ENCODE measurements around the gene PRKCA.
"Not testable (repeated sequence)": the region's sequence is repeated elsewhere in the genome, so short reads cannot be mapped to it uniquely, and the experiment has no call there.

Gene PRKCA

DNA sequence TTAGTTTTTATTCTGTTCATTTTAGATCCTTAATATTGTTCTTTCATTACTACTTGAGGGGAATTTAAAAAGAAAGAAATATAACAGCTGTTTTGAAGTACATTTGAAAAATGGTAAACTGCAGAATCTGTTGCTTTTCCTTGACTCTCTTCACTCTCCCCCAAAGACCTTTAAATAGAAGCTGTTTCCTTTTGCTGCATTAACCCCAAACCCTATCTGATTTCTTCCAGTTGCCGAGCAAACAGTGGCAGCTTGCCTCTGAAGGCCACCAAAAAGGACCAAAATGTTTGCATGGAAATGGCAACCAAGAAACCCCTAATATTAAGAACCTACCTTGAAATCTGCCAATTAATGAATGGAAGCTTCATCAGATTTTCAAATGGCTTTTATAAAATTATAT lies 37.1 kb downstream of the PRKCA start:
- Histone ChIP-seq H3K9me3 (ENCODE audit: control insufficient read depth, low read length) (no peaks in the 10 kb centered on the region), H3K27ac (ENCODE audit: insufficient read depth, low read length, poor library complexity, severe bottlenecking) (no peak overlapping the region), H3K4me3 (ENCODE audit: insufficient read depth, low read depth, low read length, poor library complexity, severe bottlenecking) (no peak overlapping the region), H3K36me3 (ENCODE audit: control insufficient read depth, insufficient read depth, low read length) (no peaks in the 10 kb centered on the region), H3K4me1 (ENCODE audit: control insufficient read depth, insufficient read depth, low read length, poor library complexity, severe bottlenecking) (peaks cover 9% of the 10 kb centered on the region), H3K27me3 (replicated peaks; ENCODE audit: control insufficient read depth, insufficient read depth, low read length, poor library complexity, severe bottlenecking) (no peaks in the 10 kb centered on the region)
- DNase-seq, result no peak

DNA sequence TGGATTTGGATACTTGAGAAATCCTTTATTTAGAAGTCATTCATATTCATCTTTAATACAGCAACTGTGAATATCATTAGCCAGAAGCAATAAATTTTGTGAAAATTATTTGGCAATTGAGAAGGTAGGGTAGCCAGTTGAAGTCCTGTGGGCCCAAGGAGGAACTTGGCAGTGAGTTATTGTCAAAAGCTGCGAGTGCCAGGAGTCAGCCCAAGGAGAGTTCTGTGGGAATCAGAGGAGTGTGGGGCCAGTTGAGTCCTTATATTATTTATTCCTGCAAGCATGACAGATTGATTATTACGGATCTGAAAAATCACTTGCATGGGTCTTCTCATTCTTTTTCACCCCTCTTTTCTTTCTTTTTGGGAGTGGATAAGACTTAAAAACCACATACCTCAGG lies 38.3 kb downstream of the PRKCA start:
- no peaks in the 10 kb centered on the region for H3K36me3 ChIP-seq (ENCODE audit: control insufficient read depth, insufficient read depth, low read length)
- H3K27me3 ChIP-seq (replicated peaks; ENCODE audit: control insufficient read depth, insufficient read depth, low read length, poor library complexity, severe bottlenecking), result no peaks in the 10 kb centered on the region
- DNase-seq, result no peak
- peaks cover 9% of the 10 kb centered on the region for H3K4me1 ChIP-seq (ENCODE audit: control insufficient read depth, insufficient read depth, low read length, poor library complexity, severe bottlenecking)
- no peak overlapping the region for H3K27ac ChIP-seq (ENCODE audit: insufficient read depth, low read length, poor library complexity, severe bottlenecking)
- no peak overlapping the region for H3K4me3 ChIP-seq (ENCODE audit: insufficient read depth, low read depth, low read length, poor library complexity, severe bottlenecking)
- H3K9me3 ChIP-seq (ENCODE audit: control insufficient read depth, low read length), result no peaks in the 10 kb centered on the region

DNA sequence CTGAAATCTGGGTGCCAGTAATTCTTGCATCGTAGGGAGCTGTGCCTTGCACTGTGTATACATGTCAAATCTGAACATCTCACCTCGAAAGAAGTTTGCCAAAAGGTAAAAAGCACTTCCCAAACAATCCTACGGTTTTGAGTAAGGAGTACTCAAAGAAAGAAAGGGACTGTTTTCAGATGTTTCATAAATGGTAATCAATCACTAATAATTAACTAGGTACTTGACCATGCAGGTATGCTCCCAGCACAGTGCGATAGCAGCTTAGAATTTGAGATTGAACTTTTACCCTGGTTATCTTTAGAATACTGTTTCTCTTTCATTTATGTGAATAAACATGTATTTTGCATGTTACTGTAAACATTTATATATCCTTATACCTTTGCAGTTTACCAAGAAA lies 39.0 kb downstream of the PRKCA start:
- H3K27me3 ChIP-seq (replicated peaks; ENCODE audit: control insufficient read depth, insufficient read depth, low read length, poor library complexity, severe bottlenecking), result no peaks in the 10 kb centered on the region
- no peak overlapping the region for H3K27ac ChIP-seq (ENCODE audit: insufficient read depth, low read length, poor library complexity, severe bottlenecking)
- no peak for DNase-seq
- no peaks in the 10 kb centered on the region for H3K9me3 ChIP-seq (ENCODE audit: control insufficient read depth, low read length)
- no peak overlapping the region for H3K4me3 ChIP-seq (ENCODE audit: insufficient read depth, low read depth, low read length, poor library complexity, severe bottlenecking)
- no peaks in the 10 kb centered on the region for H3K36me3 ChIP-seq (ENCODE audit: control insufficient read depth, insufficient read depth, low read length)
- H3K4me1 ChIP-seq (ENCODE audit: control insufficient read depth, insufficient read depth, low read length, poor library complexity, severe bottlenecking), result peaks cover 9% of the 10 kb centered on the region

DNA sequence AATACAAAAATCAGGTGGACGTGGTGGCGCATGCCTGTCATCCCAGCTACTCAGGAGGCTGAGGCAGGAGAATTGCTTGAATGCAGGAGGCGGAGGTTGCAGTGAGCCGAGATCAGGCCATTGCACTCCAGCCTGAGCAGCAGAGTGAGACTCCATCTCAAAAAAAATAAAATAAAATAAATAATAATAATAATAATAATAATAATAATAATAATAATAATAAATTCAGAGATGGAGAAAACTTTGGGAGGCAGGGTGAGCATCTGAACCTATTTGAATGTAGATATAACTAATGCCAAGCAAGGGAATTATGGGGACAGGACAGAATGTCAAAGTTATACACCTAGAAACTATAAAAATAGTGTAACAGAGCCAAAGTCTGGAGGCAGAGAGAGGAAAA lies 39.9 kb downstream of the PRKCA start:
- H3K9me3 ChIP-seq (ENCODE audit: control insufficient read depth, low read length); DNase-seq; H3K27me3 ChIP-seq (replicated peaks; ENCODE audit: control insufficient read depth, insufficient read depth, low read length, poor library complexity, severe bottlenecking); H3K4me1 ChIP-seq (ENCODE audit: control insufficient read depth, insufficient read depth, low read length, poor library complexity, severe bottlenecking); H3K36me3 ChIP-seq (ENCODE audit: control insufficient read depth, insufficient read depth, low read length); H3K4me3 ChIP-seq (ENCODE audit: insufficient read depth, low read depth, low read length, poor library complexity, severe bottlenecking); H3K27ac ChIP-seq (ENCODE audit: insufficient read depth, low read length, poor library complexity, severe bottlenecking): not testable (repeated sequence)

DNA sequence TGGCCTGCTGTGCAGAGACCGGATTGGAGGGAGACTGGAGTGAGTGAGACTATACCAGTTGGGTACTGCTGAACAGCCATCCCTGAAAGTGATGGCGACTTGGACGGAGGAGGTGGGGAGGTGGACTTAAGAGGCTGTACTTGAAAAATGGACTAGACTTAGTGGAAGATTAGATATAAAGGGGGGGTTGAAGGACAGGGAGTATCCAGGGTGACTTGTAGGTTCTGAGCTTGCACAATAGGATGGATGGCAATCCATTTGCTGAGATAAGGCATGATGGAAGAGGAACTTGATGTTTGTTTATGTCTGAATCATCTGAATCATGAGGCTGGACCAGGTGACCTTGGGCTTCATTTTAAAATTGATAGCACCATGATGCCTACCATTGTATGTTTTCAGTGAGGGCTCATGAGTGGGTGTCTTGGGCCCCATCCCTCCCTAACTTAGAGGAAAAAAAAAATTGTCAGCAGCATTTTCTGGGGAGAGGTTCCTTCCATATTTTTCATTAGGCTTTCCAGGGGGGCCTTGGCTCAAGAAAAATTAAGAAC lies 41.2 kb downstream of the PRKCA start:
- H3K27ac ChIP-seq (ENCODE audit: insufficient read depth, low read length, poor library complexity, severe bottlenecking), result no peak overlapping the region
- H3K4me3 ChIP-seq (ENCODE audit: insufficient read depth, low read depth, low read length, poor library complexity, severe bottlenecking), result no peak overlapping the region
- no peaks in the 10 kb centered on the region for H3K27me3 ChIP-seq (replicated peaks; ENCODE audit: control insufficient read depth, insufficient read depth, low read length, poor library complexity, severe bottlenecking)
- no peaks in the 10 kb centered on the region for H3K9me3 ChIP-seq (ENCODE audit: control insufficient read depth, low read length)
- peaks cover 7% of the 10 kb centered on the region for H3K4me1 ChIP-seq (ENCODE audit: control insufficient read depth, insufficient read depth, low read length, poor library complexity, severe bottlenecking)
- H3K36me3 ChIP-seq (ENCODE audit: control insufficient read depth, insufficient read depth, low read length), result no peaks in the 10 kb centered on the region
- DNase-seq, result no peak

DNA sequence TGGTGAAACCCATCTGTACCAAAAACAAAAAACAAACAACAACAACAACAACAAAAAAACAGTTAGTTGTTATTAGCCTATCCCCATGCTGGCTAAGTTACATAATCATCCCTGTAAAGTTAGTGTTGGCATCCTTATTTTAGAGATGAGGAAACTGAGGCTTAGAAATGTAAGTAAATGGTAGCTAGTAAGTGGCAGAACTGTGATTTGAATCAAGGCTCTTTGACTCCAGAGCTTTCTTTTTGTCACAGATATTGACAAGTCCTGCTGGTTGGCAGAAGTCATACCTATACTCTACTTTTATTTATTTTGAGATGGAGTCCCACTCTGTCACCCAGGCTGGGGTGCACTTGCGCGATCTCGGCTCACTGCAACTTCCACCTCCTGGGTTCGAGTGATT lies 42.1 kb downstream of the PRKCA start:
- H3K27me3 ChIP-seq (replicated peaks; ENCODE audit: control insufficient read depth, insufficient read depth, low read length, poor library complexity, severe bottlenecking), result no peaks in the 10 kb centered on the region
- no peaks in the 10 kb centered on the region for H3K36me3 ChIP-seq (ENCODE audit: control insufficient read depth, insufficient read depth, low read length)
- DNase-seq, result no peak
- no peak overlapping the region for H3K27ac ChIP-seq (ENCODE audit: insufficient read depth, low read length, poor library complexity, severe bottlenecking)
- no peak overlapping the region for H3K4me3 ChIP-seq (ENCODE audit: insufficient read depth, low read depth, low read length, poor library complexity, severe bottlenecking)
- H3K9me3 ChIP-seq (ENCODE audit: control insufficient read depth, low read length), result no peaks in the 10 kb centered on the region
- H3K4me1 ChIP-seq (ENCODE audit: control insufficient read depth, insufficient read depth, low read length, poor library complexity, severe bottlenecking), result no peaks in the 10 kb centered on the region

DNA sequence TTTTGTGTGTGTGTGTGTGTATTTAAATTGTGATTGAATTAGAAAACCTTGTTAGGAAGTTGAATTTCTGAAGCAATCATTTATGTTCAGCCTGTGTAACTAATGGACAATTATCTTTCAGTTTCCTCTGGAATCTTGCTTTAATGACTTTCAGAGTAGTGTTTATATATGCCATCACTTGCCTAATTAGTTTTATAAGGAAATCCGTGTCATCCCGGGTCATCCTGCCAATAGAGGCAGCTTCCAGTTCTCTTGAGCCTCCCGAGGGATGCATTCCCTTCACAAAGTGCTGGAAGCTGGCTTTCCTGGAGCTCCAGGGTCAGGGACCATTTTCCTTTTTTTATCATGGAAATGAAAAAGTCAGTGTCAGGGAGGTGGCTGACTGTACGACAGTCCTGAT lies 42.9 kb downstream of the PRKCA start:
- Histone ChIP-seq H3K4me3 (ENCODE audit: insufficient read depth, low read depth, low read length, poor library complexity, severe bottlenecking) (no peak overlapping the region), H3K27me3 (replicated peaks; ENCODE audit: control insufficient read depth, insufficient read depth, low read length, poor library complexity, severe bottlenecking) (no peaks in the 10 kb centered on the region), H3K27ac (ENCODE audit: insufficient read depth, low read length, poor library complexity, severe bottlenecking) (no peak overlapping the region), H3K4me1 (ENCODE audit: control insufficient read depth, insufficient read depth, low read length, poor library complexity, severe bottlenecking) (no peaks in the 10 kb centered on the region), H3K36me3 (ENCODE audit: control insufficient read depth, insufficient read depth, low read length) (no peaks in the 10 kb centered on the region), H3K9me3 (ENCODE audit: control insufficient read depth, low read length) (no peaks in the 10 kb centered on the region)
- DNase-seq, result no peak

DNA sequence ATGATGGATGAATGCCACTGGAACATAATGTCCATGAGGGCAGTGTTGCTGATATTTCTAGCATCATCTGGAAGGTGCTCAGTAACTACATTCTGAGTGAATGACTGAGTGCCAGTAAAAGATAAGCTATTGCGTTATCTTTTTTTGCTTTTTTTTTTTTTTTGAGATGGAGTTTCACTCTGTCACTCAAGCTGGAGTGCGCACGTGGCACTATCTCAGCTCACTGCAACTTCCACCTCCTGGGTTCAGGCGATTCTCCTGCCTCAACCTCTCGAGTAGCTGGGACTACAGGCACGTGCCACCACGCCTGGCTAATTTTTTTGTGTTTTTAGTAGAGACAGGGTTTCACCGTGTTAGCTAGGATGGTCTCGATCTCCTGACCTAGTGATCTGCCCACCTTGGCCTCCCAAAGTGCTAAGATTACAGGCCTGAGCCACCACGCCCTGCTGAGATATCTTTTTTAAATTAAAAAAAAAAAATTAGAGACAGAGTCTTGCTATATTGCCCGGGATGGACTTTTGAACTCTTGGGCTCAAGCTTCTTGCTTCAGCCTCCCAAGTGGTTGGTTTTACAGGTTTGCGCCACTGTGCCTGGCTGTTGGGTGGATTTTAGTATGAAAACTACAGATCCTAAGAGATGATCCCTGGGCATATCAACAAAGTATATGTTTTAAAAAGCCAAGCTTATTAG lies 43.7 kb downstream of the PRKCA start:
- H3K27me3 ChIP-seq (replicated peaks; ENCODE audit: control insufficient read depth, insufficient read depth, low read length, poor library complexity, severe bottlenecking); H3K4me1 ChIP-seq (ENCODE audit: control insufficient read depth, insufficient read depth, low read length, poor library complexity, severe bottlenecking); H3K4me3 ChIP-seq (ENCODE audit: insufficient read depth, low read depth, low read length, poor library complexity, severe bottlenecking); H3K27ac ChIP-seq (ENCODE audit: insufficient read depth, low read length, poor library complexity, severe bottlenecking); H3K9me3 ChIP-seq (ENCODE audit: control insufficient read depth, low read length); DNase-seq; H3K36me3 ChIP-seq (ENCODE audit: control insufficient read depth, insufficient read depth, low read length): not testable (repeated sequence)

DNA sequence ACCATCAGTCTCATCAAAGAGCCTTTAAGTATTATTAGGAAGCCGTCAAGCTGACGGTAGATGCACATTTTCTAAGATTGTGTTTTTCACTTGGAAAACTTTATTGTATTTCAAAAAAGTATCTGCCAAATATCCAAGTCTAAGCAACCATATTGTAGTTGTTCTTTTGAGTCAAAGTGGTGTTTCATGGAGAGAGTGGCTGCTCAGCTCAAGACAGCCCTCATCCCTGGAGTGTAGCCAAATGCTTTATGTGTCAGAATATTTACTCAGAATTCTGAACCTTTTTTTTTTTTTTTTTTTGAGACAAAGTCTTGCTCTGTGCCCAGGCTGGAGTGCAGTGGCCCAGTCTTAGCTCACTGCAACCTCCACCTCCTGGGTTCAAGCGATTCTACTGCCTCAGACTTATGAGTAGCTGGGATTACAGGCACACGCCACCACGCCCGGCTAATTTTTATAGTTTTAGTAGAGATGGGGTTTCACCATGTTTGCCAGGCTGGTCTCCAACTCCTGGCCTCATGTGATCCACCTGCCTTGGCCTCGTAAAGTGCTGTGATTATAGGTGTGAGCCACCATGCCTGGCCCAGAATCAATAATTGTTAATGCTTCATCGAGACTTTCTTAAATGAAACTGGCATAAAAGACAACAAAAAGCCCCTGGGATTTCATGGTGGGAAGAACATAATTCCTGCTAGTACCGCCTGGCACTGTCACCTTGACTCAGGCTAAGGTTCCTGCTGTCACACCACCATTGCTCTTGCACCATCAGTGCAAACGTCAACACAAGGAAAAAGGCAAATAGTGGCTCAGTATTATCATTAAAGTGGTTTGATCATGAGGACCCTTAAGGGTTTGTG lies 45.5 kb downstream of the PRKCA start:
- no peak overlapping the region for H3K27ac ChIP-seq (ENCODE audit: insufficient read depth, low read length, poor library complexity, severe bottlenecking)
- no peak for DNase-seq
- H3K36me3 ChIP-seq (ENCODE audit: control insufficient read depth, insufficient read depth, low read length), result no peaks in the 10 kb centered on the region
- no peaks in the 10 kb centered on the region for H3K27me3 ChIP-seq (replicated peaks; ENCODE audit: control insufficient read depth, insufficient read depth, low read length, poor library complexity, severe bottlenecking)
- no peaks in the 10 kb centered on the region for H3K9me3 ChIP-seq (ENCODE audit: control insufficient read depth, low read length)
- no peaks in the 10 kb centered on the region for H3K4me1 ChIP-seq (ENCODE audit: control insufficient read depth, insufficient read depth, low read length, poor library complexity, severe bottlenecking)
- no peak overlapping the region for H3K4me3 ChIP-seq (ENCODE audit: insufficient read depth, low read depth, low read length, poor library complexity, severe bottlenecking)

DNA sequence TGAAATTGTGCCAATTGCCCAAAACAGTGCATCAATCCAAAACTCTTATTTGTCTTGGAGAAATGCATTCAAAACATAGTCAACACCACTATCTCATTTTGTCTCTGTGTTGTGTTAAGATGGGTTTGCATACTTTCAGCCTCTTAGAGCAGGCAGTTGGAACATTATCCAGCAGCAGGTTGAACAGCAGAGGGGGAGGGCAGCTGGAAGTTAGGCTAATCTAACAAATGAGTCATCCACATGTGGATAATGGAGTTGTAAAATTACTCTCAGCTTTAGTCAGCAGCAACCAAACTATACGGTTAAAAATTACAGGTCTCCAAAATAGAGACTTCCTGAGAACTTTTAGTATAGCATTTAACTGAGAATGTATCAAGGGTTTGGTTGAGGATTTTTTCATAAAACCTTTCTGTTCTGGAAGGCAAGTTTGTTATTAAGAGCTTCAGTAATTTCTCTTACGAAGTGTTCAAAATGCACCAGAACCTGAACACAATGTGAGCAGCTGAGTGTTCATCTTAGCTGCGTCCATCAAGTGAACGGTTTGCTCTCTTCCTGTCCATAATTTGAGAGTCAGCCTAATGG lies 46.3 kb downstream of the PRKCA start:
- Histone ChIP-seq H3K4me1 (ENCODE audit: control insufficient read depth, insufficient read depth, low read length, poor library complexity, severe bottlenecking) (no peaks in the 10 kb centered on the region), H3K27me3 (replicated peaks; ENCODE audit: control insufficient read depth, insufficient read depth, low read length, poor library complexity, severe bottlenecking) (no peaks in the 10 kb centered on the region), H3K4me3 (ENCODE audit: insufficient read depth, low read depth, low read length, poor library complexity, severe bottlenecking) (no peak overlapping the region), H3K9me3 (ENCODE audit: control insufficient read depth, low read length) (no peaks in the 10 kb centered on the region), H3K36me3 (ENCODE audit: control insufficient read depth, insufficient read depth, low read length) (no peaks in the 10 kb centered on the region), H3K27ac (ENCODE audit: insufficient read depth, low read length, poor library complexity, severe bottlenecking) (no peak overlapping the region)
- DNase-seq, result no peak
